ENCODE data around the gene RBMS3. TPM values are rescaled to one million over a fixed set of nuclear protein-coding genes. Genes with fewer than 3 reads are reported as not detected.

Gene RBMS3
- total RNA-seq, 6 donors from 2014 or later: 39.8 to 102 (median 57.2) TPM

- Histone ChIP-seq H3K4me3 (no peak overlapping the region), H3K36me3 (no peaks in the 10 kb centered on the region), H3K9me3 (no peaks in the 10 kb centered on the region), H3K27ac (no peak overlapping the region), H3K4me1 (no peaks in the 10 kb centered on the region), H3K27me3 (no peaks in the 10 kb centered on the region)
- ATAC-seq (ENCODE audit: low FRiP score in 2 of 2) (no peak), DNase-seq (no peak)
- TF ChIP-seq CTCF (IDR thresholded peaks at IDR 0.05) (no peak), POLR2AphosphoS5 (IDR thresholded peaks at IDR 0.05) (no peak), EP300 (IDR thresholded peaks at IDR 0.05) (no peak), POLR2A (IDR thresholded peaks at IDR 0.05) (no peak)
- 85 to 100% methylated on average over 1 to 2 of the region's 2 CpGs for WGBS, 2 donors
These were observed 296.4 kb downstream of the RBMS3 start for GRCh38 chr3:29577250-29577649.

- Histone ChIP-seq H3K4me1 (peaks cover 0 to 3% (median 0%) of the 10 kb centered on the region in 4 donors), H3K36me3 (no peaks in the 10 kb centered on the region), H3K4me3 (no peak overlapping the region), H3K9me3 (no peaks in the 10 kb centered on the region), H3K27ac (no peak overlapping the region), H3K27me3 (no peaks in the 10 kb centered on the region)
- TF ChIP-seq POLR2A (IDR thresholded peaks at IDR 0.05): no peak
- TF ChIP-seq POLR2AphosphoS5 (IDR thresholded peaks at IDR 0.05): no peak
- TF ChIP-seq CTCF (IDR thresholded peaks at IDR 0.05): no peak
- TF ChIP-seq EP300 (IDR thresholded peaks at IDR 0.05): no peak
- no peak for ATAC-seq (ENCODE audit: low FRiP score in 2 of 2)
- DNase-seq: no peak
- 92 to 100% methylated on average over 1 of the region's 1 CpG for WGBS, 2 donors
These were observed 300.4 kb downstream of the RBMS3 start for GRCh38 chr3:29581311-29581710.

- H3K27me3 ChIP-seq: no peaks in the 10 kb centered on the region
- H3K4me1 ChIP-seq: peaks cover 0 to 3% (median 0%) of the 10 kb centered on the region in 4 donors
- 88 to 95% methylated on average over 3 of the region's 3 CpGs for WGBS, 2 donors
- TF ChIP-seq POLR2A (IDR thresholded peaks at IDR 0.05) (no peak), POLR2AphosphoS5 (IDR thresholded peaks at IDR 0.05) (no peak), CTCF (IDR thresholded peaks at IDR 0.05) (no peak), EP300 (IDR thresholded peaks at IDR 0.05) (no peak)
- H3K9me3 ChIP-seq: no peaks in the 10 kb centered on the region
- DNase-seq (no peak), ATAC-seq (ENCODE audit: low FRiP score in 2 of 2) (no peak)
- H3K4me3 ChIP-seq: no peak overlapping the region
- no peaks in the 10 kb centered on the region for H3K36me3 ChIP-seq
- H3K27ac ChIP-seq: no peak overlapping the region
These were observed 301.4 kb downstream of the RBMS3 start for GRCh38 chr3:29582273-29582672.

- no peaks in the 10 kb centered on the region for H3K9me3 ChIP-seq
- H3K4me3 ChIP-seq: no peak overlapping the region
- ATAC-seq (ENCODE audit: low FRiP score in 2 of 2): no peak
- no peaks in the 10 kb centered on the region for H3K27me3 ChIP-seq
- no peak overlapping the region for H3K27ac ChIP-seq
- H3K36me3 ChIP-seq: no peaks in the 10 kb centered on the region
- peaks cover 0 to 3% (median 0%) of the 10 kb centered on the region in 4 donors for H3K4me1 ChIP-seq
- DNase-seq: no peak
- TF ChIP-seq CTCF (IDR thresholded peaks at IDR 0.05) (no peak), EP300 (IDR thresholded peaks at IDR 0.05) (no peak), POLR2AphosphoS5 (IDR thresholded peaks at IDR 0.05) (no peak), POLR2A (IDR thresholded peaks at IDR 0.05) (no peak)
These were observed 303.0 kb downstream of the RBMS3 start for GRCh38 chr3:29583861-29584260.

- Histone ChIP-seq H3K27ac (no peak overlapping the region), H3K27me3 (no peaks in the 10 kb centered on the region), H3K4me3 (no peak overlapping the region), H3K4me1 (peaks cover 0 to 5% (median 0%) of the 10 kb centered on the region in 4 donors), H3K36me3 (no peaks in the 10 kb centered on the region), H3K9me3 (no peaks in the 10 kb centered on the region)
- DNase-seq (no peak), ATAC-seq (ENCODE audit: low FRiP score in 2 of 2) (no peak)
- 88 to 89% methylated on average over 3 of the region's 3 CpGs for WGBS, 2 donors
- TF ChIP-seq CTCF (IDR thresholded peaks at IDR 0.05) (no peak), POLR2AphosphoS5 (IDR thresholded peaks at IDR 0.05) (no peak), POLR2A (IDR thresholded peaks at IDR 0.05) (no peak), EP300 (IDR thresholded peaks at IDR 0.05) (no peak)
These were observed 304.5 kb downstream of the RBMS3 start for GRCh38 chr3:29585368-29585767.

Measured in upper lobe of left lung (tissue), 6 donors.